Fibroblast of villous mesenchyme (primary cell): Measurements from ENCODE around the gene RABL3. TPM values are rescaled to one million over a fixed set of nuclear protein-coding genes. Genes with fewer than 3 reads are reported as not detected.

Experiments used
- DNase-seq: peaks from one replicate; pipeline ENCODE4 v3.0.0-alpha.2; 2010; ENCODE audit warnings: low read depth
- H3K4me3 ChIP-seq: 2 replicates; pipeline ENCODE4 v1.5.1; 2011; ENCODE audit warnings: low read depth, mild to moderate bottlenecking, low read length
- total RNA-seq: library from RNA; depleted of rRNA; stranded (reverse); fragments of >200 nt; gene quantifications from 2 replicates; pipeline ENCODE4 v1.2.3, GENCODE V29; 2012
- TF ChIP-seq, protein P1 (sequence below): IDR thresholded peaks from 2 replicates; pipeline ENCODE4 v1.5.1; 2012; ENCODE audit warnings: low read depth, mild to moderate bottlenecking, low read length; ENCODE audit not compliant: insufficient read depth

RABL3 gene
- total RNA-seq, 1 donor, result 18.1 TPM

DNA sequence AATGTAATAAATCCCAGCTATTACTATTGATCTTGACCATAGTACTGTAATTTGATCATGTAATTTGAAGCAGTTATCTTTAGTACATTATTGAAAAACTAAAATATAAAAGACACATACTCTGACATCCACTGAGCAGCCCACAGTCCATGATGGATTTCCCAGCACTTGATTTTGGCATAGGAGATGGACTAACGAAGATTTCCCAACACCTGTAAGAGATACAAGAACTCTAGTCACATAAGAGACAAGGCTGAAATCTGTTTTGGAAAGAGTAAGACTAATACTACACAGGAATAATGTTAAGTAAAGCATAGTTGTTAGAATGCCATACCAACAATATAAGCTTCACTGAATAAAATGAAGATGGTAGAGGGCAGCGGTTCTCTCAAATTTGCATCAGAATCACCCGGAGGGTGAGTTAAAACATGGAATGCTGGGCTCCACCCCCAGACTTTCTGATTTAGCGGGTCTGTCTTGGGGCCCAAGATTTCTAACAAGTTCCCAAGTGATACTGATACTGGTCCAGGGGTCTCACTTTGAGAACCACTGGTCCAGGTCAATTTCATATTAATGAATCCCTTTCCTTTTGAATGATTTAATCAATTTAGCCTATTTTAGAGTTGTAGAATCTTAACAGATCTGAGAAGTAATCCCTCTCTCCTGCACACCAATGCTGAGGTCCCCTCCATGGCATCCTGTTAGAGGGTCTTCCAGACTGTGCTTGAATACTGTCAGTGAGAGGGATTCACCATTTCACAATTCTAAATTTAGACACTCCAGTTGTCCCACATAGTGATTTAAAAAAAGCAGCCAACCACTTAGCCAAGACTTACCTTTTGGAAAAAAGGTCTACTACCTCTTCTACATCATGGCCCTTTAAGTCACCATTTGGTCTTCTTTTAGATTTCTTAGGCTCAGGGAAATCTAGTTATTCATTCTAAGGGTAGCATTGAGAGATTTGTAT is 11.5 kb downstream of the RABL3 start:
- TF ChIP-seq, protein P1, sequence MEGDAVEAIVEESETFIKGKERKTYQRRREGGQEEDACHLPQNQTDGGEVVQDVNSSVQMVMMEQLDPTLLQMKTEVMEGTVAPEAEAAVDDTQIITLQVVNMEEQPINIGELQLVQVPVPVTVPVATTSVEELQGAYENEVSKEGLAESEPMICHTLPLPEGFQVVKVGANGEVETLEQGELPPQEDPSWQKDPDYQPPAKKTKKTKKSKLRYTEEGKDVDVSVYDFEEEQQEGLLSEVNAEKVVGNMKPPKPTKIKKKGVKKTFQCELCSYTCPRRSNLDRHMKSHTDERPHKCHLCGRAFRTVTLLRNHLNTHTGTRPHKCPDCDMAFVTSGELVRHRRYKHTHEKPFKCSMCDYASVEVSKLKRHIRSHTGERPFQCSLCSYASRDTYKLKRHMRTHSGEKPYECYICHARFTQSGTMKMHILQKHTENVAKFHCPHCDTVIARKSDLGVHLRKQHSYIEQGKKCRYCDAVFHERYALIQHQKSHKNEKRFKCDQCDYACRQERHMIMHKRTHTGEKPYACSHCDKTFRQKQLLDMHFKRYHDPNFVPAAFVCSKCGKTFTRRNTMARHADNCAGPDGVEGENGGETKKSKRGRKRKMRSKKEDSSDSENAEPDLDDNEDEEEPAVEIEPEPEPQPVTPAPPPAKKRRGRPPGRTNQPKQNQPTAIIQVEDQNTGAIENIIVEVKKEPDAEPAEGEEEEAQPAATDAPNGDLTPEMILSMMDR, result no peak
- H3K4me3 ChIP-seq, result no peak overlapping the region
- DNase-seq, result no peak

GRCh38 chr3:120726791-120727190 is 15.5 kb downstream of the RABL3 start:
- no peak overlapping the region for H3K4me3 ChIP-seq
- TF ChIP-seq, protein P1, result no peak
- peak; percentile 9 for DNase-seq

GRCh38 chr3:120719167-120719834 is 23.0 kb downstream of the RABL3 start:
- H3K4me3 ChIP-seq, result peak overlapping the region; percentile 31
- peak; percentile 12 for DNase-seq

GRCh38 chr3:120713262-120713661 is 29.1 kb downstream of the RABL3 start:
- DNase-seq, result no peak
- TF ChIP-seq, protein P1, result no peak
- H3K4me3 ChIP-seq, result no peak overlapping the region

DNA sequence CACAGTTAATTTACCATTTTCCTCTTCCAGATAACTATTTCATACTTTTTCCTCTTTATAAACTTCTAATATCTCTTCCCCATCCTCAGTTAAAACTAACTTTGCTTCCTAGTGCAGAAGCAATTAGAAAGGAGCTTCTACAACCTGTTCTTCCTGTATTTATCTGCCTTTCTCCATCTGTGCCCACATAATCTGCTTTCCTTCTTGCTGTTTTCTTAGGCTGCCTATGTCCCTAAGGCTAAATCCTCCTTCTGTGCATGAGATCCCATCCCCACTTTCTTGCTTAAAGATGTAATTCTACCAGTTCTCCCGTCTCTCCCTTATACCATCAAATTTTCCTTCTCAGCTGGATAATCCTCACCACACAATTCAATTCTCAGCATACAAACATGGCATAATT is 31.9 kb downstream of the RABL3 start:
- H3K4me3 ChIP-seq, result no peak overlapping the region
- DNase-seq, result no peak
- TF ChIP-seq, protein P1, result no peak

DNA sequence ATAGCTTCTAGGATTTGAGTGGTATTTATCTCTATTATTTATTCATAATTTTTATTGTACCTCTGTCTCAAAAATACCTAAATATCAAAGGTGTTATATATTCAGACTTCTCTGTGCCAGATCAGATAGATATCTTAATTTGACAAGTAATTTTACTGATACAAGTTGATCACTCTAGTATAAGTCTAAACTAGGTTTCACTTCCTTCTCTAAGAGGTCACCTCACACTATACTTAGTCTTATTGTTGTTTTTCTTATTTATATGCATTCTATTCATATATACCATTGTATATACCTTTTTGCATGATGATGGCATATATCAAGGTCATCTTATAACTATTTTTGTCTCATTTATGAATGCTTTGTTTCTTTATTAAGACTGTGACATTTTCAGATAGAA is 33.9 kb downstream of the RABL3 start:
- TF ChIP-seq, protein P1, result no peak
- no peak for DNase-seq
- no peak overlapping the region for H3K4me3 ChIP-seq

GRCh38 chr3:120706950-120707349 is 35.4 kb downstream of the RABL3 start:
- H3K4me3 ChIP-seq, result no peak overlapping the region
- TF ChIP-seq, protein P1, result no peak

More at GRCh38 chr3:120706950-120707349, 35.4 kb downstream of the RABL3 start:
- no peak for DNase-seq
